T1000 (cell line): Measurements from ENCODE around the gene RUNX2.
"Not testable (repeated sequence)": the region's sequence is repeated elsewhere in the genome, so short reads cannot be mapped to it uniquely, and the experiment has no call there.

Source experiments
- DNase-seq: peaks from one replicate; lab custom pipeline; 2025; ENCODE audit warnings: mixed read lengths; lab: John Stamatoyannopoulos, UW

RUNX2 gene

GRCh38 chr6:45457141-45457540 lies 129.0 kb downstream of the RUNX2 start:
- DNase-seq: no peak

GRCh38 chr6:45458672-45459071 lies 130.5 kb downstream of the RUNX2 start:
- no peak for DNase-seq

- DNase-seq: no peak
Measured at GRCh38 chr6:45460166-45460565, 132.0 kb downstream of the RUNX2 start.

GRCh38 chr6:45461486-45461885 lies 133.4 kb downstream of the RUNX2 start:
- no peak for DNase-seq

GRCh38 chr6:45462190-45463134 lies 134.3 kb downstream of the RUNX2 start:
- no peak for DNase-seq

GRCh38 chr6:45464685-45465084 lies 136.6 kb downstream of the RUNX2 start:
- no peak for DNase-seq

GRCh38 chr6:45466686-45467085 lies 138.6 kb downstream of the RUNX2 start:
- DNase-seq: no peak

GRCh38 chr6:45467417-45467816 lies 139.3 kb downstream of the RUNX2 start:
- not testable (repeated sequence) for DNase-seq

GRCh38 chr6:45467853-45468252 lies 139.7 kb downstream of the RUNX2 start:
- no peak for DNase-seq

GRCh38 chr6:45469663-45470062 lies 141.5 kb downstream of the RUNX2 start:
- DNase-seq: no peak

- DNase-seq: no peak
Measured at GRCh38 chr6:45470131-45470738, 142.1 kb downstream of the RUNX2 start.

GRCh38 chr6:45472382-45472781 lies 144.3 kb downstream of the RUNX2 start:
- DNase-seq: no peak

GRCh38 chr6:45473121-45473993 lies 145.2 kb downstream of the RUNX2 start:
- DNase-seq: no peak

- DNase-seq: no peak
Measured at GRCh38 chr6:45474376-45474775, 146.2 kb downstream of the RUNX2 start.

- DNase-seq: no peak
Measured at GRCh38 chr6:45476341-45476740, 148.2 kb downstream of the RUNX2 start.

GRCh38 chr6:45477278-45477677 lies 149.1 kb downstream of the RUNX2 start:
- no peak for DNase-seq

GRCh38 chr6:45477790-45478189 lies 149.7 kb downstream of the RUNX2 start:
- DNase-seq: no peak

GRCh38 chr6:45478240-45478639 lies 150.1 kb downstream of the RUNX2 start:
- DNase-seq: no peak

GRCh38 chr6:45479834-45480751 lies 152.0 kb downstream of the RUNX2 start:
- no peak for DNase-seq

GRCh38 chr6:45480752-45481415 lies 152.8 kb downstream of the RUNX2 start:
- DNase-seq: no peak

GRCh38 chr6:45483021-45483420 lies 154.9 kb downstream of the RUNX2 start:
- DNase-seq: peak; percentile 35
